ENCODE measurements around the gene TAOK3. TPM values are rescaled to one million over a fixed set of nuclear protein-coding genes. Genes with fewer than 3 reads are reported as not detected.

Gene TAOK3
- polyA plus RNA-seq, 3 donors, result 19.7 to 58.3 (median 44.8) TPM

- Mint-ChIP-seq H3K4me3 (no peak overlapping the region), H3K9me3 (peaks cover 0 to 1% (median 0%) of the 10 kb centered on the region in 7 donors), H3K27me3 (ENCODE audit: low read depth in 3 of 3) (no peaks in the 10 kb centered on the region), H3K4me1 (peaks cover 23% of the 10 kb centered on the region), H3K36me3 (peaks cover 12 to 36% of the 10 kb centered on the region in 2 donors), H3K27ac (no peak overlapping the region)
- WGBS (ENCODE audit: insufficient coverage), result no CpG with 5 or more reads among the region's 2 CpGs
- H2AFZ ChIP-seq (ENCODE audit: insufficient read depth, low read depth, low read length, poor library complexity, severe bottlenecking), result no peak overlapping the region
- peaks cover 93% of the 10 kb centered on the region for H3K79me2 ChIP-seq (ENCODE audit: insufficient read depth, low read length)
- peak overlapping the region in 1 of 2 donors; percentile 45 for H3K27ac ChIP-seq (ENCODE audit: low read depth in 1 of 2, low read length in 2 of 2)
- DNase-seq, result no peak
- no peak overlapping the region for H3K9ac ChIP-seq (ENCODE audit: insufficient read depth, low read length, poor library complexity, severe bottlenecking)
- peaks cover 98% of the 10 kb centered on the region for H4K20me1 ChIP-seq (ENCODE audit: insufficient read depth, low read length)
- H3K9me3 ChIP-seq (replicated peaks in 1 of 2; ENCODE audit: control insufficient read depth in 1 of 2, insufficient read depth in 1 of 2, low read length in 2 of 2), result no peaks in the 10 kb centered on the region
- TF ChIP-seq CTCF (IDR thresholded peaks at IDR 0.05), result no peak
- H3K27me3 ChIP-seq (ENCODE audit: control insufficient read depth in 2 of 2, insufficient read depth in 2 of 2, low read length in 2 of 2), result no peaks in the 10 kb centered on the region
- no peak overlapping the region for H3K4me3 ChIP-seq (replicated peaks in 1 of 3; ENCODE audit: low read depth in 2 of 3, low read length in 3 of 3)
- intact Hi-C loops (cut with micrococcal nuclease), result no loop called here
- H3K36me3 ChIP-seq (replicated peaks in 1 of 2; ENCODE audit: control insufficient read depth in 1 of 2, insufficient read depth in 2 of 2, low read length in 2 of 2), result peaks cover 17 to 47% of the 10 kb centered on the region in 2 donors
- no peaks in the 10 kb centered on the region for H3K4me1 ChIP-seq (ENCODE audit: control insufficient read depth in 1 of 2, insufficient read depth in 2 of 2, low read length in 2 of 2)
- H3K4me2 ChIP-seq (replicated peaks; ENCODE audit: extremely low read depth, low read length, poor library complexity, severe bottlenecking), result no peak overlapping the region
These were observed 75.4 kb downstream of the TAOK3 start for GRCh38 chr12:118297284-118297683.

GRCh38 chr12:118292836-118293235 lies 79.9 kb downstream of the TAOK3 start:
- Histone ChIP-seq H3K27me3 (ENCODE audit: control insufficient read depth in 2 of 2, insufficient read depth in 2 of 2, low read length in 2 of 2) (no peaks in the 10 kb centered on the region), H4K20me1 (ENCODE audit: insufficient read depth, low read length) (peaks cover 98% of the 10 kb centered on the region), H3K4me3 (replicated peaks in 1 of 3; ENCODE audit: low read depth in 2 of 3, low read length in 3 of 3) (no peak overlapping the region), H3K4me1 (ENCODE audit: control insufficient read depth in 1 of 2, insufficient read depth in 2 of 2, low read length in 2 of 2) (no peaks in the 10 kb centered on the region), H2AFZ (ENCODE audit: insufficient read depth, low read depth, low read length, poor library complexity, severe bottlenecking) (no peak overlapping the region), H3K79me2 (ENCODE audit: insufficient read depth, low read length) (peaks cover 84% of the 10 kb centered on the region), H3K9me3 (replicated peaks in 1 of 2; ENCODE audit: control insufficient read depth in 1 of 2, insufficient read depth in 1 of 2, low read length in 2 of 2) (no peaks in the 10 kb centered on the region), H3K4me2 (replicated peaks; ENCODE audit: extremely low read depth, low read length, poor library complexity, severe bottlenecking) (no peak overlapping the region), H3K9ac (ENCODE audit: insufficient read depth, low read length, poor library complexity, severe bottlenecking) (no peak overlapping the region), H3K27ac (ENCODE audit: low read depth in 1 of 2, low read length in 2 of 2) (no peak overlapping the region), H3K36me3 (replicated peaks in 1 of 2; ENCODE audit: control insufficient read depth in 1 of 2, insufficient read depth in 2 of 2, low read length in 2 of 2) (peaks cover 17 to 44% of the 10 kb centered on the region in 2 donors)
- Mint-ChIP-seq H3K4me1 (no peaks in the 10 kb centered on the region), H3K4me3 (no peak overlapping the region), H3K9me3 (peaks cover 0 to 1% (median 0%) of the 10 kb centered on the region in 7 donors), H3K36me3 (peaks cover 18 to 47% of the 10 kb centered on the region in 2 donors), H3K27ac (no peak overlapping the region), H3K27me3 (ENCODE audit: low read depth in 3 of 3) (no peaks in the 10 kb centered on the region)
- no peak for TF ChIP-seq CTCF (IDR thresholded peaks at IDR 0.05)
- no peak for DNase-seq
- intact Hi-C loops (cut with micrococcal nuclease), result no loop called here
- WGBS (ENCODE audit: insufficient coverage), result no CpG with 5 or more reads among the region's 1 CpG

All from CD14-positive monocyte (primary cell).